ENCODE results near the gene FOLR1. TPM values are rescaled to one million over a fixed set of nuclear protein-coding genes. Genes with fewer than 3 reads are reported as not detected.
"Not testable (repeated sequence)": the region's sequence is repeated elsewhere in the genome, so short reads cannot be mapped to it uniquely, and the experiment has no call there.

Gene FOLR1
- total and polyA plus RNA-seq, 9 donors, result 2.8 to 8.6 (median 4.4) TPM

- Histone ChIP-seq H3K27ac (ENCODE audit: low read length) (no peak overlapping the region), H3K4me3 (ENCODE audit: low read length) (no peak overlapping the region), H3K9me3 (replicated peaks; ENCODE audit: control insufficient read depth, low read depth, low read length) (no peaks in the 10 kb centered on the region), H3K27me3 (ENCODE audit: control insufficient read depth, insufficient read depth, low read length) (peaks cover 3% of the 10 kb centered on the region), H3K36me3 (ENCODE audit: control insufficient read depth, insufficient read depth, low read length) (no peaks in the 10 kb centered on the region), H3K4me1 (ENCODE audit: control insufficient read depth, insufficient read depth, low read length) (no peaks in the 10 kb centered on the region)
- no peak for DNase-seq
- WGBS (ENCODE audit: insufficient coverage), result 100% methylated on average over 1 of the region's 4 CpGs
Observed at GRCh38 chr11:72179804-72180396, 12.0 kb upstream of the FOLR1 start.

GRCh38 chr11:72180892-72181552, 10.9 kb upstream of the FOLR1 start:
- H3K27ac ChIP-seq (ENCODE audit: low read length); H3K4me3 ChIP-seq (ENCODE audit: low read length); H3K9me3 ChIP-seq (replicated peaks; ENCODE audit: control insufficient read depth, low read depth, low read length); DNase-seq; H3K27me3 ChIP-seq (ENCODE audit: control insufficient read depth, insufficient read depth, low read length); H3K36me3 ChIP-seq (ENCODE audit: control insufficient read depth, insufficient read depth, low read length); H3K4me1 ChIP-seq (ENCODE audit: control insufficient read depth, insufficient read depth, low read length): not testable (repeated sequence)
- WGBS (ENCODE audit: insufficient coverage), result 60% methylated on average over 4 of the region's 7 CpGs

GRCh38 chr11:72181553-72181958, 10.4 kb upstream of the FOLR1 start:
- WGBS (ENCODE audit: insufficient coverage), result 93% methylated on average over 1 of the region's 3 CpGs
- not testable (repeated sequence) for H3K9me3 ChIP-seq (replicated peaks; ENCODE audit: control insufficient read depth, low read depth, low read length); H3K36me3 ChIP-seq (ENCODE audit: control insufficient read depth, insufficient read depth, low read length)

GRCh38 chr11:72188267-72188666, 3.7 kb upstream of the FOLR1 start:
- no peak for DNase-seq
- WGBS (ENCODE audit: insufficient coverage), result no CpG with 5 or more reads among the region's 1 CpG
- H3K4me3 ChIP-seq (ENCODE audit: low read length), result no peak overlapping the region

More at GRCh38 chr11:72181553-72181958, 10.4 kb upstream of the FOLR1 start:
- not testable (repeated sequence) for H3K4me1 ChIP-seq (ENCODE audit: control insufficient read depth, insufficient read depth, low read length); DNase-seq; H3K4me3 ChIP-seq (ENCODE audit: low read length); H3K27ac ChIP-seq (ENCODE audit: low read length); H3K27me3 ChIP-seq (ENCODE audit: control insufficient read depth, insufficient read depth, low read length)

GRCh38 chr11:72189455-72190250, 2.3 kb upstream of the FOLR1 start:
- H3K27me3 ChIP-seq (ENCODE audit: control insufficient read depth, insufficient read depth, low read length), result no peaks in the 10 kb centered on the region
- H3K9me3 ChIP-seq (replicated peaks; ENCODE audit: control insufficient read depth, low read depth, low read length), result no peaks in the 10 kb centered on the region
- H3K4me1 ChIP-seq (ENCODE audit: control insufficient read depth, insufficient read depth, low read length), result peaks cover 34% of the 10 kb centered on the region
- H3K36me3 ChIP-seq (ENCODE audit: control insufficient read depth, insufficient read depth, low read length), result no peaks in the 10 kb centered on the region
- WGBS (ENCODE audit: insufficient coverage), result 67% methylated on average over 1 of the region's 3 CpGs
- DNase-seq, result peak; percentile 72
- no peak overlapping the region for H3K4me3 ChIP-seq (ENCODE audit: low read length)
- peak overlapping the region; percentile 76 for H3K27ac ChIP-seq (ENCODE audit: low read length)

More at GRCh38 chr11:72188267-72188666, 3.7 kb upstream of the FOLR1 start:
- Histone ChIP-seq H3K9me3 (replicated peaks; ENCODE audit: control insufficient read depth, low read depth, low read length) (no peaks in the 10 kb centered on the region), H3K36me3 (ENCODE audit: control insufficient read depth, insufficient read depth, low read length) (no peaks in the 10 kb centered on the region), H3K4me1 (ENCODE audit: control insufficient read depth, insufficient read depth, low read length) (peaks cover 34% of the 10 kb centered on the region), H3K27me3 (ENCODE audit: control insufficient read depth, insufficient read depth, low read length) (no peaks in the 10 kb centered on the region), H3K27ac (ENCODE audit: low read length) (no peak overlapping the region)

- Histone ChIP-seq H3K4me1 (ENCODE audit: control insufficient read depth, insufficient read depth, low read length) (peaks cover 34% of the 10 kb centered on the region), H3K36me3 (ENCODE audit: control insufficient read depth, insufficient read depth, low read length) (no peaks in the 10 kb centered on the region), H3K4me3 (ENCODE audit: low read length) (no peak overlapping the region), H3K27ac (ENCODE audit: low read length) (peak overlapping the region; percentile 76), H3K27me3 (ENCODE audit: control insufficient read depth, insufficient read depth, low read length) (no peaks in the 10 kb centered on the region), H3K9me3 (replicated peaks; ENCODE audit: control insufficient read depth, low read depth, low read length) (no peaks in the 10 kb centered on the region)
- 62% methylated on average over 5 of the region's 5 CpGs for WGBS (ENCODE audit: insufficient coverage)
- DNase-seq, result peak; percentile 43
Observed at GRCh38 chr11:72190631-72191071, 1.3 kb upstream of the FOLR1 start.

GRCh38 chr11:72195518-72196270, 3.8 kb downstream of the FOLR1 start:
- no peak for DNase-seq
- peaks cover 12% of the 10 kb centered on the region for H3K4me1 ChIP-seq (ENCODE audit: control insufficient read depth, insufficient read depth, low read length)
- 86% methylated on average over 8 of the region's 12 CpGs for WGBS (ENCODE audit: insufficient coverage)
- no peak overlapping the region for H3K4me3 ChIP-seq (ENCODE audit: low read length)
- no peaks in the 10 kb centered on the region for H3K9me3 ChIP-seq (replicated peaks; ENCODE audit: control insufficient read depth, low read depth, low read length)
- no peaks in the 10 kb centered on the region for H3K27me3 ChIP-seq (ENCODE audit: control insufficient read depth, insufficient read depth, low read length)
- H3K27ac ChIP-seq (ENCODE audit: low read length), result no peak overlapping the region
- H3K36me3 ChIP-seq (ENCODE audit: control insufficient read depth, insufficient read depth, low read length), result no peaks in the 10 kb centered on the region

- not testable (repeated sequence) for H3K9me3 ChIP-seq (replicated peaks; ENCODE audit: control insufficient read depth, low read depth, low read length); H3K27me3 ChIP-seq (ENCODE audit: control insufficient read depth, insufficient read depth, low read length); H3K27ac ChIP-seq (ENCODE audit: low read length); H3K36me3 ChIP-seq (ENCODE audit: control insufficient read depth, insufficient read depth, low read length); H3K4me1 ChIP-seq (ENCODE audit: control insufficient read depth, insufficient read depth, low read length); DNase-seq; H3K4me3 ChIP-seq (ENCODE audit: low read length)
- WGBS (ENCODE audit: insufficient coverage), result 92% methylated on average over 35 of the region's 43 CpGs
Observed at GRCh38 chr11:72201445-72201844, 9.5 kb downstream of the FOLR1 start.

GRCh38 chr11:72202571-72202970, 10.6 kb downstream of the FOLR1 start:
- Histone ChIP-seq H3K9me3 (replicated peaks; ENCODE audit: control insufficient read depth, low read depth, low read length) (no peaks in the 10 kb centered on the region), H3K4me3 (ENCODE audit: low read length) (no peak overlapping the region), H3K4me1 (ENCODE audit: control insufficient read depth, insufficient read depth, low read length) (no peaks in the 10 kb centered on the region), H3K27ac (ENCODE audit: low read length) (no peak overlapping the region), H3K36me3 (ENCODE audit: control insufficient read depth, insufficient read depth, low read length) (no peaks in the 10 kb centered on the region), H3K27me3 (ENCODE audit: control insufficient read depth, insufficient read depth, low read length) (no peaks in the 10 kb centered on the region)
- no peak for DNase-seq
- 88% methylated on average over 1 of the region's 6 CpGs for WGBS (ENCODE audit: insufficient coverage)

GRCh38 chr11:72203163-72203562, 11.2 kb downstream of the FOLR1 start:
- H3K9me3 ChIP-seq (replicated peaks; ENCODE audit: control insufficient read depth, low read depth, low read length), result no peaks in the 10 kb centered on the region
- no peaks in the 10 kb centered on the region for H3K27me3 ChIP-seq (ENCODE audit: control insufficient read depth, insufficient read depth, low read length)

More at GRCh38 chr11:72203163-72203562, 11.2 kb downstream of the FOLR1 start:
- Histone ChIP-seq H3K4me3 (ENCODE audit: low read length) (no peak overlapping the region), H3K4me1 (ENCODE audit: control insufficient read depth, insufficient read depth, low read length) (no peaks in the 10 kb centered on the region), H3K36me3 (ENCODE audit: control insufficient read depth, insufficient read depth, low read length) (no peaks in the 10 kb centered on the region), H3K27ac (ENCODE audit: low read length) (no peak overlapping the region)
- DNase-seq, result no peak
- 78% methylated on average over 1 of the region's 2 CpGs for WGBS (ENCODE audit: insufficient coverage)

All from muscle of leg (tissue), 11 donors.